HUES64 (cell line): ENCODE data around the gene SLC4A11.

Source experiments
- H3K27ac ChIP-seq: 2 replicates; pipeline ENCODE4 v1.7.0; 2013; ENCODE audit warnings: low read depth, low read length, inconsistent platforms
- H3K27me3 ChIP-seq: 2 replicates; pipeline ENCODE4 v1.6.1; 2013; ENCODE audit warnings: mild to moderate bottlenecking, low read length; ENCODE audit not compliant: insufficient read depth
- H3K36me3 ChIP-seq: 2 replicates; pipeline ENCODE4 v1.6.1; 2013; ENCODE audit warnings: mild to moderate bottlenecking, low read length; ENCODE audit not compliant: insufficient read depth
- H3K4me1 ChIP-seq: 2 replicates; pipeline ENCODE4 v1.6.1; 2013; ENCODE audit warnings: mild to moderate bottlenecking, low read length, moderate library complexity; ENCODE audit not compliant: insufficient read depth
- H3K4me3 ChIP-seq: 2 replicates; pipeline ENCODE4 v1.5.1; 2013; ENCODE audit warnings: mild to moderate bottlenecking, low read length, moderate library complexity
- H3K9ac ChIP-seq: 2 replicates; pipeline ENCODE4 v1.6.1; 2013; ENCODE audit warnings: mild to moderate bottlenecking, low read depth, low read length
- H3K9me3 ChIP-seq: 2 replicates; pipeline ENCODE4 v1.6.1; 2013; ENCODE audit warnings: low read depth, low read length; ENCODE audit not compliant: insufficient read depth
- WGBS: fragments of 150-250, 120-280 bp; methylation state at CpG from one replicate; pipeline ENCODE4 v1.1.7; 2013; ENCODE audit warnings: missing lambda C conversion rate; 5-methylcytosine and 5-hydroxymethylcytosine counted together

The SLC4A11 gene

DNA sequence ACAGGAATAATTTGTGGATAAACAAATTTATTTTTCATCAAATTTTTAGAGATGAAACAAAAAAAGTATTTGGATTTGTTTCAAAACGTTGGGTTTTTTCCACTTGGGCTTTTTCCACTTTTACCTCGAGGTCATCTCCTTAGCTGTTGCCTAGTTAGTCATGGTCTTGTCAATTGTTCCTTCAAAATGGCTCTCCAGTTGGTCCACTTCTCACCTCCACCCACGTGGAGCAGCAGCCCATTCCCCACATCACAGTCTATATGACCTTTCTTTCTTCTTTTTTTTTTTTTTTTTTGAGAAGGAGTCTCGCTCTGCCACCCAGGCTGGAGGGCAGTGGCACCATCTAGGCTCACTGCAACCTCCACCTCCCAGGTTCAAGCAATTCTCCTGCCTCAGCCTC is 6.7 kb upstream of the SLC4A11 start:
- Histone ChIP-seq H3K9me3 (no peaks in the 10 kb centered on the region), H3K4me1 (no peaks in the 10 kb centered on the region), H3K36me3 (no peaks in the 10 kb centered on the region), H3K9ac (no peak overlapping the region), H3K27ac (no peak overlapping the region), H3K27me3 (peaks cover 45% of the 10 kb centered on the region), H3K4me3 (no peak overlapping the region)
- 48% methylated on average over 4 of the region's 4 CpGs for WGBS

- Histone ChIP-seq H3K27me3 (peaks cover 51% of the 10 kb centered on the region), H3K9me3 (no peaks in the 10 kb centered on the region)
- 90% methylated on average over 2 of the region's 2 CpGs for WGBS
These were observed 6.2 kb upstream of the SLC4A11 start for GRCh38 chr20:3245156-3245555.

GRCh38 chr20:3244613-3245012 is 5.6 kb upstream of the SLC4A11 start:
- no peaks in the 10 kb centered on the region for H3K36me3 ChIP-seq
- H3K9me3 ChIP-seq: no peaks in the 10 kb centered on the region
- H3K9ac ChIP-seq: no peak overlapping the region
- no peak overlapping the region for H3K4me3 ChIP-seq
- 85% methylated on average over 1 of the region's 1 CpG for WGBS
- H3K27me3 ChIP-seq: peaks cover 53% of the 10 kb centered on the region
- no peak overlapping the region for H3K27ac ChIP-seq
- no peaks in the 10 kb centered on the region for H3K4me1 ChIP-seq

More at GRCh38 chr20:3245156-3245555, 6.2 kb upstream of the SLC4A11 start:
- Histone ChIP-seq H3K9ac (no peak overlapping the region), H3K27ac (no peak overlapping the region), H3K4me1 (no peaks in the 10 kb centered on the region), H3K36me3 (no peaks in the 10 kb centered on the region), H3K4me3 (no peak overlapping the region)

GRCh38 chr20:3243718-3244358 is 4.8 kb upstream of the SLC4A11 start:
- no peak overlapping the region for H3K4me3 ChIP-seq
- no peak overlapping the region for H3K27ac ChIP-seq
- H3K9ac ChIP-seq: no peak overlapping the region
- no peaks in the 10 kb centered on the region for H3K4me1 ChIP-seq
- H3K27me3 ChIP-seq: peaks cover 53% of the 10 kb centered on the region
- H3K36me3 ChIP-seq: no peaks in the 10 kb centered on the region
- no peaks in the 10 kb centered on the region for H3K9me3 ChIP-seq
- 89% methylated on average over 11 of the region's 11 CpGs for WGBS

GRCh38 chr20:3242172-3242692 is 3.2 kb upstream of the SLC4A11 start:
- H3K9ac ChIP-seq: no peak overlapping the region
- H3K36me3 ChIP-seq: no peaks in the 10 kb centered on the region
- no peaks in the 10 kb centered on the region for H3K4me1 ChIP-seq
- no peaks in the 10 kb centered on the region for H3K9me3 ChIP-seq
- 85% methylated on average over 6 of the region's 6 CpGs for WGBS
- peaks cover 54% of the 10 kb centered on the region for H3K27me3 ChIP-seq
- no peak overlapping the region for H3K4me3 ChIP-seq
- no peak overlapping the region for H3K27ac ChIP-seq

DNA sequence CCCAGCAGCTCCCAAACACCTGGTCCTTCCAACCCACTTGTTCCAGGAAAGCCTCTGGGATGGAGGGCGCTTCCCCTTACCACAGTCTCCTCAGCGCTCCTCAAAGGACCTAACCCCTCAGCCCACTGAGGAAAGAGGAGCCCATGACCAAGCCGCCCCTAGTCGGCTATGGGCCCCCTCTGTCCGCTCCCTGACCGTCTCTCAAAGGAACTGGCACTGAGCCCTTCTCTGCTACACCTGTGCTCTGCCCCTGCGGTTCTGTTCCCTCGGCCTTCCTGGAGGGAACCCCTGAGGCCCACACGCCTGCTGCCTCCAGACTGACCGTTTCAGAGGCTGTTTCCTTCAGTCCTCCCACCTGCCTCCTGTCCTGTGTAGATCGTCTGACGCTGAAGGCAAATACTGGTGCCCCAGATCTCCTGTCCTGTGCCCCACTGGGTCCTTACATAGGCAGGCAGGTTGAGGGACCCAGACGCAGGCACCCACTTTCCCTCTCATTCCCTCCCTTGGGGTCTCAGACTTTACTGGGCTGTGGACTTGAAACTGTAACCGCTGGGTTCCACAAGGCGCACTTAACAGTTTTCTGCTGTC is 1.9 kb upstream of the SLC4A11 start:
- Histone ChIP-seq H3K9me3 (no peaks in the 10 kb centered on the region), H3K4me1 (no peaks in the 10 kb centered on the region), H3K27me3 (peaks cover 66% of the 10 kb centered on the region), H3K4me3 (peak overlapping the region; percentile 58; the same call in 1 of the 2 replicates), H3K9ac (no peak overlapping the region), H3K36me3 (no peaks in the 10 kb centered on the region), H3K27ac (no peak overlapping the region)
- 89% methylated on average over 15 of the region's 15 CpGs for WGBS

DNA sequence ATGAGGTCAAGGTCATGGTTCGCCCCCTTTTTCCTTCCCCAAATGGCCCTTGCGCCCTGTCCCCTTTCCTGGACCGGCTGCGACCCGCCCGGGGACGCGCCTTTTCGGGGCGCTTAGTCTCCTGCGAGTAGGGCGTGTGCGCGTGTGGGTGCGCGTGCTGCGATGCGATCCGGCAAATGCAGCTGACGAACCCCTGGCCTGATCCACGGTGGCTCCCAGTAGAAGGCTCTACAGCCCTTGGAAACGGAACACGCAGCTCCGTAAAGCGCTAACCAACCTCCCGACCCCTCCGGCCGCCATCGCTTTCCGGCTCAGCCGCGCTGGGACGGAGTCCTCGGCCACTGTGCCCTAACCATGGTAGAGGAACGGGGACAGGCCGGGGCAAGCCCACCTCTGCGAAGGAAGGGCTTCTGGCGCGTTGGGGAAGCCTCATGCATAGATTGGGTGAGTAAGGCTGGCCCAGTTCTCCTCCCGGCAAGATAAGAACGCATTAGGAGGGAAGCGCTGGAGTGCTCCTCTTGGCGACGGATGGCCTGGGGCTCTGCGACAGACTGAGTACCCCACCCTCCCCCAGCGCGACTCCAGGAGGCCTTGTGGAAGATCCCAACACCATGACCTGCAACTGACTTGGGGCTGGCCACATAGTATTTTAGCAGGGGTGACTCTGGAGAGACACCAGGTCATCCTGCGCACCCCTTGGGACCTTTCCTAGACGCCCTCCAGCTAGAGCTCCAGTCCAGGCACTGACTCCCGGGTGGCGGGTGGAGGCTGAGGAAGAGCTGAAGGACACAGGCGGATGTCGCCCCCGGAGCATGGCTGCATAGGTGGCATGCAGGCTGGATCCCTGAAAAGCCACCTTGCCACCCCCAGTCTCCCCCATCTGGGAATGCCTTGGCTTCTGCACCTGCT is 1.1 kb upstream of the SLC4A11 start:
- no peaks in the 10 kb centered on the region for H3K9me3 ChIP-seq
- peaks cover 68% of the 10 kb centered on the region for H3K27me3 ChIP-seq
- H3K27ac ChIP-seq: no peak overlapping the region
- peak overlapping the region; percentile 58 for H3K4me3 ChIP-seq
- H3K36me3 ChIP-seq: no peaks in the 10 kb centered on the region
- whole genome bisulfite sequencing: 11% methylated on average over 54 of the region's 54 CpGs
- H3K9ac ChIP-seq: no peak overlapping the region
- H3K4me1 ChIP-seq: no peaks in the 10 kb centered on the region

DNA sequence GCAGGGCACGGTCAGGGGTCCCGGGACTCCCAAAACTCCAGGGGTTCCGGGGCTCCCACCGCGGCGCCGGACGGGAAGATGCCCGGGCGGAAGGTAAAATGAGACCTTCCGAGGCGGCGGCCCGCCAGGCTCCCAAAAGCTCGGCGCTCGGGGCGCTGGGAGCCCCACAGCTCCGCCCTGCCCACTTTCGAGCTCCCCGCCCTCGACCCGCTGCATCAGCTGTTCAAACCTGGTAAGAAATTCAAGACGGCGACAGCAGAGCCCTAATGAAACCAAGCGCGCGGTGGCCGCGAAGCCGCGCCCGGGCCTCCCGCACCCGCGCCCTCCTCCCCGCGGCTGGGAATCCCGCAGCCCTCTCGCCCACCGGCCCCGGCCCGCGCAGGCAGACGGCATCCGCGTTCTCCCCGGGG is 369 bp downstream of the SLC4A11 start:
- Histone ChIP-seq H3K4me3 (peak overlapping the region; percentile 58), H3K36me3 (no peaks in the 10 kb centered on the region), H3K4me1 (no peaks in the 10 kb centered on the region), H3K9ac (peak overlapping the region; percentile 56), H3K9me3 (no peaks in the 10 kb centered on the region), H3K27ac (no peak overlapping the region), H3K27me3 (peaks cover 68% of the 10 kb centered on the region)
- WGBS: under 1% methylated on average over 48 of the region's 48 CpGs

DNA sequence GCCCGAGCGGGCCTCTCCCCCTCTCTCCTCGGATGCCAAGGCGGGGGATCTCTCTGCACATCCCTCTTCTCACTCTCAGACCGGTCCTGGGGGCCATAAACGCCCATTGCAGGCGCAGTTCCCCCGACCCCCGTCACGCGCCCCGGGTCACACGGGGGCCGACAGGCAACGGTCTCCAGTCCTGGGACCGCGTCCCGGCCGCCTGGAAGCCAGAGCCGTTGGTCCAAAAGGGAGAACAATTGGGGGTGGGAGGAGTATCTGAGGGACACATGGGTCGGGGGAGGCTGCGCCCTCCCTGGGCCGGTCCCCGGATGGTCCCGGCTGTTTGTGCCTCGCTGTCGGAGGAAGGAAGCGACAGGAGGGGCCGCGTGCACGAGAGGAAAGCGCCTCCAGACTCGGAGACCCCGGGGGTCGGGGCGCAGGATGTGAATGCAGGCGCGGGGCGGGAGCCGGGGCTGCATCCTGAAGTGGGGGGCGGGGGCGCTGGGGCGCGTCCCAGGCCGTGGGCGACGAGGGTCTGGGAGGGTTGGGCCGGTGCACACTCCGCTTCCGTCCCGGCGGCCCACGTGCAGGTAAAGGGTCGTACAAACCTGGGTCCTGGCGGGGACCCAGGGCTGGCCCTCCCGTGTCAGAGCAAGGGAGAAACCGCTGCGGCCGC is 903 bp downstream of the SLC4A11 start:
- Histone ChIP-seq H3K4me1 (no peaks in the 10 kb centered on the region), H3K4me3 (peak overlapping the region; percentile 58), H3K27me3 (peaks cover 68% of the 10 kb centered on the region), H3K9ac (peak overlapping the region; percentile 56; the same call in 1 of the 2 replicates), H3K36me3 (no peaks in the 10 kb centered on the region; the same call in 1 of the 2 replicates), H3K27ac (no peak overlapping the region), H3K9me3 (no peaks in the 10 kb centered on the region)
- 2% methylated on average over 59 of the region's 59 CpGs for WGBS

DNA sequence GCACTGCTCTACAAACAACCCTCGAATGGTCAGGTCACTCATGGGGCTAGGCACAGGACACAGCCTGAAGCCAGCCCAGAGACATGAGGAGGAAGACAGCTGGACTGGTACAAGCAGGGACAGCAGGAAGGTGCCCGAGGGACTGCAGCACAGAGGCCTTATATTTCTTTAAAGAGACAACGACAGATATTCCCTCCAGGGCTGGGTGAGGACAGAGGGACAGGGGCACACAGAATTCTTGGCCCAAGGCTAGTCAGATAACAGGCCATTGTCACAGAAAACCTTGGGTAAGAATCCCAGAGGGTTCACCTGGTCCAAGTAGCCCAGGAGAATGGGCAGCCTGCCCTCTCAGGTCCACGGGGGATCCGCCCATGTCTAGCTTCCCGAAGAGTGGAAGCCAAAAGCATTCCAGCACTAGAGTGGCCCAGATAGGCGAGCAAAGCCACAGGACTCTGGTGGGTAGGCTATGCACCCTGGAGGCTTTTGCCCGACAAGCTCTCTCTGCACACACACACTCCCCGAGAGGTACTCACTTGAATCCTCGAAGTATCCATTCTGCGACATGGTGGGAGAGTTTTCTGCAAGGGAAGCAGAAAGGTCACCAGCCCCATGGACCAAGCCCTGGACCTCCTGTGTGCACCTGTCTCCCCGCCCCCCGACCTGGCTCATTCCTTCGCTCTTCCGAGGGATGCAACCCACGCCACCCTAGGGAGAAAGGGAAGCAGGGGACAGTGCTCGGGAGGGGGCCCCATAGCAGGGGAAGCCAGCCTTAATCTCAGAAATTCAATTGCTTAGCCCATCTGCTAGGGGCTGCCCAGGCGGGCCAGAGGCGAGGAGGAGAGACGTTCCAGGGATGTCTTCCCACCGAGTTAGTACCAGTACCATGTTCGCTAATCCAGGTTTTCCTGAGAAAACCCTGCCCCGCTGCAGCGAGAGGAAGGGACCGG is 1.7 kb downstream of the SLC4A11 start:
- Histone ChIP-seq H3K9me3 (no peaks in the 10 kb centered on the region), H3K4me1 (no peaks in the 10 kb centered on the region), H3K27ac (no peak overlapping the region), H3K9ac (0 out of 2 replicates have a peak overlapping the region, but pooled peaks have one; percentile 56), H3K4me3 (peak overlapping the region; percentile 58), H3K27me3 (peaks cover 64% of the 10 kb centered on the region), H3K36me3 (peaks cover 4% of the 10 kb centered on the region; the same call in 1 of the 2 replicates)
- WGBS: 66% methylated on average over 25 of the region's 25 CpGs
